ENCODE results near the gene HIPK2. TPM values are rescaled to one million over a fixed set of nuclear protein-coding genes. Genes with fewer than 3 reads are reported as not detected.

The HIPK2 gene
- total and polyA plus RNA-seq, 2 of the 4 experiments (the other 2 are of a cell fraction), result 22.0 to 27.1 TPM

- intact Hi-C loops (cut with micrococcal nuclease), result no loop called here
- Histone ChIP-seq H3K4me1 (ENCODE audit: control insufficient read depth, insufficient read depth, low read length) (peaks cover 24% of the 10 kb centered on the region), H2BK5ac (ENCODE audit: low read depth, low read length, poor library complexity, severe bottlenecking) (no peak overlapping the region), H2BK20ac (ENCODE audit: low read depth, low read length) (no peak overlapping the region), H3K9ac (ENCODE audit: low read depth, low read length) (no peak overlapping the region), H3K27ac (ENCODE audit: insufficient read depth, low read length) (no peak overlapping the region), H3K36me3 (ENCODE audit: control insufficient read depth, insufficient read depth, low read length) (peaks cover 33% of the 10 kb centered on the region), H3K4me2 (ENCODE audit: low read depth, low read length) (no peak overlapping the region), H3K4ac (ENCODE audit: low read depth, low read length) (no peak overlapping the region), H2BK120ac (ENCODE audit: low read depth, low read length) (no peak overlapping the region), H3K27me3 (ENCODE audit: control insufficient read depth, insufficient read depth, low read length) (no peaks in the 10 kb centered on the region), H3K23ac (ENCODE audit: low read depth, low read length) (no peak overlapping the region), H2AK5ac (ENCODE audit: low read depth, low read length) (no peak overlapping the region), H2AFZ (replicated peaks; ENCODE audit: low read length, poor library complexity) (no peak overlapping the region), H3K79me1 (ENCODE audit: low read depth in 1 of 2, low read length in 2 of 2) (peaks cover 44 to 94% of the 10 kb centered on the region in 2 experiments), H2AK9ac (replicated peaks; ENCODE audit: low read depth, low read length, poor library complexity) (no peak overlapping the region), H4K91ac (ENCODE audit: insufficient read depth, low read depth, low read length) (no peak overlapping the region), H3K9me3 (ENCODE audit: control insufficient read depth, insufficient read depth, low read length) (no peaks in the 10 kb centered on the region), H4K20me1 (ENCODE audit: insufficient read depth, low read length) (peaks cover 85% of the 10 kb centered on the region), H2BK15ac (ENCODE audit: low read depth, low read length) (no peak overlapping the region), H4K8ac (ENCODE audit: low read depth in 2 of 2, low read length in 2 of 2) (no peak overlapping the region), H3K56ac (ENCODE audit: extremely low read depth, insufficient read depth, low read length) (no peak overlapping the region), H4K5ac (ENCODE audit: low read depth, low read length) (no peak overlapping the region), H3K14ac (replicated peaks; ENCODE audit: low read depth, low read length) (no peak overlapping the region), H3K9me1 (ENCODE audit: insufficient read depth, low read length) (peaks cover 49% of the 10 kb centered on the region), H3K4me3 (ENCODE audit: insufficient read depth, low read depth, low read length) (no peak overlapping the region), H3K18ac (ENCODE audit: low read depth, low read length) (no peak overlapping the region)
- 100% methylated on average over 1 of the region's 14 CpGs; no CpG with 5 or more reads in 1 of the 2 experiments for WGBS, 2 experiments (ENCODE audit: extremely low coverage in 2 of 2, insufficient read length in 1 of 2)
- in situ Hi-C loops (cut with MboI; ENCODE audit: low sequenced_read_pairs), result no loop called here
- ATAC-seq (ENCODE audit: low read depth), result no peak
- POLR2A ChIA-PET (ENCODE audit: unreplicated experiment), result no interaction called here
- dilution Hi-C loops (cut with HindIII; ENCODE audit: low sequenced_read_pairs, unreplicated experiment), result no loop called here
- BruUV-seq (replicated peaks), result no TSS peak
- no peak for DNase-seq
- CTCF ChIA-PET, result interaction anchor here (0.6 kb wide), 1 partner anchor 16 kb away, joined by 3 read pairs; no protein-coding TSS in a partner anchor
- TF ChIP-seq BHLHE40 (IDR thresholded peaks at IDR 0.05; ENCODE audit: low read depth, low read length), result no peak
- TF ChIP-seq NFE2L2 (IDR thresholded peaks at IDR 0.05; ENCODE audit: low read depth, low read length), result no peak
- TF ChIP-seq CHD1 (IDR thresholded peaks at IDR 0.05; ENCODE audit: low read depth, low read length), result no peak
- TF ChIP-seq CTCF (conservative IDR thresholded peaks at IDR 0.05; ENCODE audit: low read depth, low read length), result no peak
- no peak for TF ChIP-seq RFX5 (IDR thresholded peaks at IDR 0.05; ENCODE audit: low read depth, low read length)
- no peak for TF ChIP-seq SMC3 (IDR thresholded peaks at IDR 0.05; ENCODE audit: low read depth, low read length)
- no peak for TF ChIP-seq RCOR1 (IDR thresholded peaks at IDR 0.05; ENCODE audit: insufficient replicate concordance, low read length)
- no peak for TF ChIP-seq CEBPB (IDR thresholded peaks at IDR 0.05; ENCODE audit: low read depth, low read length)
- TF ChIP-seq MAFK (IDR thresholded peaks at IDR 0.05; ENCODE audit: low read depth, low read length), result no peak
- TF ChIP-seq RAD21 (IDR thresholded peaks at IDR 0.05; ENCODE audit: low read length), result no peak
- no peak for TF ChIP-seq POLR2A (IDR thresholded peaks at IDR 0.05; ENCODE audit: low read depth, low read length)
- TF ChIP-seq USF2 (IDR thresholded peaks at IDR 0.05; ENCODE audit: low read depth, low read length), result no peak
- no peak for TF ChIP-seq FOS (IDR thresholded peaks at IDR 0.05; ENCODE audit: low read depth, low read length)
- TF ChIP-seq MXI1 (IDR thresholded peaks at IDR 0.05; ENCODE audit: borderline replicate concordance, low read depth, low read length), result no peak
- TF ChIP-seq ELK1 (IDR thresholded peaks at IDR 0.05; ENCODE audit: borderline replicate concordance, low read depth, low read length), result no peak
Observed at GRCh38 chr7:139654276-139655181, 123.3 kb downstream of the HIPK2 start.

Data from IMR-90 (cell line).